HL-60 (cell line): ENCODE measurements around the gene BLOC1S3.

Experiments
- DNase-seq, 2 experiments: peaks; one replicate each; pipeline ENCODE4 v3.0.0-alpha.2; 2010 to 2020; ENCODE audit warnings: low read depth in 1 of 2, low spot score in 1 of 2
- H3K27ac ChIP-seq: fragments of 250-450 bp; sonication (Bioruptor Pico); replicated peaks from 2 replicates; pipeline ENCODE4 v1.5.1; 2020; ENCODE audit warnings: mild to moderate bottlenecking, moderate library complexity
- H3K27me3 ChIP-seq: fragments of 250-450 bp; sonication (Bioruptor Pico); 2 replicates; pipeline ENCODE4 v1.5.1; 2021; ENCODE audit warnings: mild to moderate bottlenecking, moderate library complexity; ENCODE audit not compliant: insufficient read depth, poor library complexity, severe bottlenecking
- H3K4me3 ChIP-seq: replicated peaks from 2 replicates; pipeline ENCODE4 v1.5.1; 2011; ENCODE audit warnings: mild to moderate bottlenecking, control low read depth, low read length; ENCODE audit not compliant: insufficient read depth
- GABPA ChIP-seq: IDR thresholded peaks from 2 replicates; pipeline ENCODE4 v1.6.1; 2012; ENCODE audit warnings: low read depth
- POLR2AphosphoS5 ChIP-seq: IDR thresholded peaks from 2 replicates; pipeline ENCODE4 v1.6.1; 2012; ENCODE audit warnings: low read depth
- SPI1 ChIP-seq: IDR thresholded peaks from 2 replicates; pipeline ENCODE4 v1.6.1; 2012; ENCODE audit warnings: low read depth, mild to moderate bottlenecking, borderline replicate concordance
- TF ChIP-seq, protein P1 (sequence below): IDR thresholded peaks from one replicate; pipeline ENCODE4 v1.5.1; 2011; ENCODE audit warnings: low read length, control low read depth, inconsistent platforms; ENCODE audit not compliant: insufficient read depth
- TF ChIP-seq, protein P2 (sequence below): IDR thresholded peaks from 2 replicates; pipeline ENCODE4 v1.6.1; 2012; ENCODE audit warnings: low read depth; ENCODE audit not compliant: insufficient replicate concordance

Gene BLOC1S3

DNA sequence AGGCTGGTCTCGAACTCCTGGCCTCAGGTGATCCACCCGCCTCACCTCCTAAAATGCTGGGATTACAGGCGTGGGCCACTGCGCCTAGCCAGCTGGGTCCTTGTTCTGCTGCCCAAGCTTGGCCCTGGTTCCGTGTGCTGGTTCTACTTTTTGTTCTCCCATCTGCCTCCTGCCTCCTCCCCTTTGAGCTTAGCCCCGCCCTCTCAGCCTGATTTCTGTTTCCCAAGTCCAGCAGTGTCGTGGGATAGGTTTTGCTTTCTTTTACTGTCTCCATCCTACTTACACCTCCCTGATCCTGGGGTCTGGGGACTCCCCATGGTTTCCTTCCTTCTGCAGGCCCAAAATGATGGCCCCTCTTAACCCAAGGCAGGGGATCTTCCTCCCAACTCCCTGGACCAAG lies 2.4 kb downstream of the BLOC1S3 start:
- DNase-seq, result no peak
- Histone ChIP-seq H3K27ac (no peak overlapping the region), H3K4me3 (no peak overlapping the region), H3K27me3 (no peaks in the 10 kb centered on the region)
- TF ChIP-seq GABPA, result no peak
- TF ChIP-seq, protein P1, sequence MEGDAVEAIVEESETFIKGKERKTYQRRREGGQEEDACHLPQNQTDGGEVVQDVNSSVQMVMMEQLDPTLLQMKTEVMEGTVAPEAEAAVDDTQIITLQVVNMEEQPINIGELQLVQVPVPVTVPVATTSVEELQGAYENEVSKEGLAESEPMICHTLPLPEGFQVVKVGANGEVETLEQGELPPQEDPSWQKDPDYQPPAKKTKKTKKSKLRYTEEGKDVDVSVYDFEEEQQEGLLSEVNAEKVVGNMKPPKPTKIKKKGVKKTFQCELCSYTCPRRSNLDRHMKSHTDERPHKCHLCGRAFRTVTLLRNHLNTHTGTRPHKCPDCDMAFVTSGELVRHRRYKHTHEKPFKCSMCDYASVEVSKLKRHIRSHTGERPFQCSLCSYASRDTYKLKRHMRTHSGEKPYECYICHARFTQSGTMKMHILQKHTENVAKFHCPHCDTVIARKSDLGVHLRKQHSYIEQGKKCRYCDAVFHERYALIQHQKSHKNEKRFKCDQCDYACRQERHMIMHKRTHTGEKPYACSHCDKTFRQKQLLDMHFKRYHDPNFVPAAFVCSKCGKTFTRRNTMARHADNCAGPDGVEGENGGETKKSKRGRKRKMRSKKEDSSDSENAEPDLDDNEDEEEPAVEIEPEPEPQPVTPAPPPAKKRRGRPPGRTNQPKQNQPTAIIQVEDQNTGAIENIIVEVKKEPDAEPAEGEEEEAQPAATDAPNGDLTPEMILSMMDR, result no peak
- TF ChIP-seq, protein P2, sequence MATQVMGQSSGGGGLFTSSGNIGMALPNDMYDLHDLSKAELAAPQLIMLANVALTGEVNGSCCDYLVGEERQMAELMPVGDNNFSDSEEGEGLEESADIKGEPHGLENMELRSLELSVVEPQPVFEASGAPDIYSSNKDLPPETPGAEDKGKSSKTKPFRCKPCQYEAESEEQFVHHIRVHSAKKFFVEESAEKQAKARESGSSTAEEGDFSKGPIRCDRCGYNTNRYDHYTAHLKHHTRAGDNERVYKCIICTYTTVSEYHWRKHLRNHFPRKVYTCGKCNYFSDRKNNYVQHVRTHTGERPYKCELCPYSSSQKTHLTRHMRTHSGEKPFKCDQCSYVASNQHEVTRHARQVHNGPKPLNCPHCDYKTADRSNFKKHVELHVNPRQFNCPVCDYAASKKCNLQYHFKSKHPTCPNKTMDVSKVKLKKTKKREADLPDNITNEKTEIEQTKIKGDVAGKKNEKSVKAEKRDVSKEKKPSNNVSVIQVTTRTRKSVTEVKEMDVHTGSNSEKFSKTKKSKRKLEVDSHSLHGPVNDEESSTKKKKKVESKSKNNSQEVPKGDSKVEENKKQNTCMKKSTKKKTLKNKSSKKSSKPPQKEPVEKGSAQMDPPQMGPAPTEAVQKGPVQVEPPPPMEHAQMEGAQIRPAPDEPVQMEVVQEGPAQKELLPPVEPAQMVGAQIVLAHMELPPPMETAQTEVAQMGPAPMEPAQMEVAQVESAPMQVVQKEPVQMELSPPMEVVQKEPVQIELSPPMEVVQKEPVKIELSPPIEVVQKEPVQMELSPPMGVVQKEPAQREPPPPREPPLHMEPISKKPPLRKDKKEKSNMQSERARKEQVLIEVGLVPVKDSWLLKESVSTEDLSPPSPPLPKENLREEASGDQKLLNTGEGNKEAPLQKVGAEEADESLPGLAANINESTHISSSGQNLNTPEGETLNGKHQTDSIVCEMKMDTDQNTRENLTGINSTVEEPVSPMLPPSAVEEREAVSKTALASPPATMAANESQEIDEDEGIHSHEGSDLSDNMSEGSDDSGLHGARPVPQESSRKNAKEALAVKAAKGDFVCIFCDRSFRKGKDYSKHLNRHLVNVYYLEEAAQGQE, result no peak
- no peak for TF ChIP-seq POLR2AphosphoS5
- no peak for TF ChIP-seq SPI1

DNA sequence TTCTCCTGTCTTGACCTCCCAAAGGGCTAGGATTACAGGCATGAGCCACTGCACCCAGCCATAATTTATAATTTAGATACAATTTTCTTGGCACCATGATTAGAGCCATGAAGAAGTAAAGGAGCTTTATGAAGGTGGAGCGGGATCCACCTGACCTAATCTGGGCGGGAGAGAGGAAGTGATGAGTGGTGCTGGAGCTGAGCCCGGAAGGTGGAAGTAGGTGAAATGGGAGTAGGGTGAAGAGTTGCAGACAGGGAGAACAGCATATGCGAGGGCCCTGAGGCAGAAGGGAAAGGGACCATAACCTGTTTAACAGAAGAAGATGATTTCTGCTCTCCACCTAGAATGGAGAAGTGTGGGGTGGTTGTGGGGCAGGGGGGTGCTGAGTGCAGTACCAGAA lies 4.2 kb downstream of the BLOC1S3 start:
- no peaks in the 10 kb centered on the region for H3K27me3 ChIP-seq
- H3K4me3 ChIP-seq, result no peak overlapping the region
- no peak for DNase-seq
- TF ChIP-seq, protein P2, result no peak
- TF ChIP-seq SPI1 (peak; percentile 33; the same call in 1 of the 2 replicates), GABPA (no peak), POLR2AphosphoS5 (no peak)
- no peak overlapping the region for H3K27ac ChIP-seq

DNA sequence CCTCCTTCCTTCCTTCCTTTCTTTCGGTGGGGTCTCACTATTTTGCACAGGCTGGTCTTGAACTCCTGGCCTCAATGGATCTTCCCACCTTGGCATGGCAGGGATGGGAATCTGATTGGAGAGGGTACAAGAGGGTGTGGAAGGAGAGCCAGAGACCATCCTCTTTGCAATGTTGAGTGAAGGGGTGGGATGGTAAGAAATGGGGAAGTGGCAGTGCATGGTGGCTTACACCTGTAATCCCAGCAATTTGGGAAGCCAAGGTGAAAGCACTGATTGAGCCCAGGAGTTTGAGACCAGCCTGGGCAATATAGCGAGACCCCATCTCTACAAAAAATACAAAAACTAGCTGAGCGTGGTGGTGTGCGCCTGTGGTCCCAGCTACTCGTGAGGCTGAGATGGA lies 5.5 kb downstream of the BLOC1S3 start:
- H3K4me3 ChIP-seq, result no peak overlapping the region
- no peak overlapping the region for H3K27ac ChIP-seq
- peak; percentile 53 for TF ChIP-seq SPI1
- TF ChIP-seq GABPA, result no peak
- no peaks in the 10 kb centered on the region for H3K27me3 ChIP-seq
- no peak for DNase-seq

DNA sequence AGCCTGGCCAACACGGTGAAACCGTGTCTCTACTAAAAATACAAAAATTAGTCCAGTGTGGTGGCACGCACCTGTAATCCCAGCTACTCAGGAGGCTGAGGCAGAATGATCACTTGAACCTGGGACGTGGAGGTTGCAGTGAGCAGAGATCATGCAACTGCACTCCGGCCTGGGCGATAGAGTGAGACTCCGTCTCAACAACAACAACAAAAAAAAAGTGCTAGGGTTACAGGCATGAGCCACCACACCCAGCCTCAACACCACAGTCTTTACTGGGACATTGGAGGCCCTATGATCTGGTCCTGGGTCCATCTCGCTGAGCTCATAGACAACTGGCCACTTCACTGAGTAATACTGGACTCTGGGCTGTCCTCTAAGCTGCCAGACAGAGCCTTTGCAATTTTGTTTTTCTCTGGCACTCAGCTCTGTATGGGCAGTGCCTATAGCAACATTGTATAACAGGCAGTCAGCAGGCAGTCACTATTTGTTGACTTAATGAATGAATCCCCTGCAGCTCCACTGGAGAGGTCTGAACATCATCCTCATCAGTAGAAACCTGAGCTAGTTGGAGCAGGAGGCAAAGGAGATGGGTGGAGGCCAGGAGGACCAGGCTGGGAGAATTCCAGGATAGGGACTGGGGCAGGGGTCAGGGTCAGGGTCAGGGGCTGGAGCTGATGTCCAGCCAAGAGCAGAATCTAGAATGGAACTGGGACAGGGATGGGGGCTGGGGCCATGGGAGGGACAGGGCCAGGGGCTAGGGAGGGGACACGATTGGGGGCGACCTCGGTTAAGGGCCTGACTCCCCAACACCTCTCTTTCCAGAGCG lies 8.1 kb downstream of the BLOC1S3 start:
- H3K27me3 ChIP-seq, result no peaks in the 10 kb centered on the region
- no peak overlapping the region for H3K4me3 ChIP-seq
- no peak overlapping the region for H3K27ac ChIP-seq
- TF ChIP-seq GABPA (no peak), POLR2AphosphoS5 (no peak), SPI1 (no peak)
- TF ChIP-seq, protein P2, result no peak
- TF ChIP-seq, protein P1, result no peak
- DNase-seq, result no peak
